CD4-positive, alpha-beta T cell treated with Interleukin-15 for 1 hour (primary cell): Measurements from ENCODE around the gene PSMD14.

Source experiments
- DNase-seq: peaks from one replicate; pipeline ENCODE4 v3.0.0-alpha.2; 2020

PSMD14 gene

DNA sequence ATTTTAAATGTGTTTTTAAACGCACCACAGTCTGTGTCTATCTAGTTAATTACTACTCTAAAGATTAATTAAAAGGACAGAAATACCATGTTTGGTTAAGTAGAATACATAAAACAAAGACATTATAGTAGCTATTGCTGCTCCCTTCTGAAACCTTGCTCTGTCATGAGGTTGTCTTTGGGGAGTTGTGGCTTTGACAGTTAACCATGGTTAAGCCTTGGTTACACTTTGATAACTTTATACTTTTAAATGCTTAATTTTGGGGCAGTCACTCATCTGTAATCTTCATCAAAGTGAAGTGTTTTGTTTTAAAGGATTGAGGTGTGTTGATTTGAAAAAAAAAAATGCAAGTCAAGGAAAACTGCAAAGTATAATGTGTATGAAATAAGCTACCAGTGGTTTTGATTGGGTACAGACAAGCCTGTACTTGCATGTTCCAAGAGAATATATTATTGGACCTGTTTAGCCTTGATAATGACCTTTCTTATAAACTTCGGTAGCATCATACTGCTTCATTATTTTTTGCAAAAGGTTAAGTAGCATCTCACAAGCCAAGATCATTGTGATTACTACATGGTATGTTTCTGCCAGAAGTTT, 78.1 kb downstream of the PSMD14 start:
- DNase-seq: no peak

GRCh38 chr2:161388146-161388779, 80.0 kb downstream of the PSMD14 start:
- no peak for DNase-seq

GRCh38 chr2:161391737-161392506, 83.7 kb downstream of the PSMD14 start:
- DNase-seq: no peak

- DNase-seq: no peak
Measured at GRCh38 chr2:161400076-161400475, 91.9 kb downstream of the PSMD14 start.

GRCh38 chr2:161402297-161402696, 94.1 kb downstream of the PSMD14 start:
- no peak for DNase-seq

- no peak for DNase-seq
Measured at GRCh38 chr2:161406316-161406715, 98.1 kb downstream of the PSMD14 start.

- DNase-seq: no peak
Measured at GRCh38 chr2:161407597-161407996, 99.4 kb downstream of the PSMD14 start.

GRCh38 chr2:161409308-161409907, 101.2 kb downstream of the PSMD14 start:
- DNase-seq: no peak

- no peak for DNase-seq
Measured at GRCh38 chr2:161412346-161412745, 104.1 kb downstream of the PSMD14 start.

- DNase-seq: no peak
Measured at GRCh38 chr2:161414042-161415033, 106.1 kb downstream of the PSMD14 start.

DNA sequence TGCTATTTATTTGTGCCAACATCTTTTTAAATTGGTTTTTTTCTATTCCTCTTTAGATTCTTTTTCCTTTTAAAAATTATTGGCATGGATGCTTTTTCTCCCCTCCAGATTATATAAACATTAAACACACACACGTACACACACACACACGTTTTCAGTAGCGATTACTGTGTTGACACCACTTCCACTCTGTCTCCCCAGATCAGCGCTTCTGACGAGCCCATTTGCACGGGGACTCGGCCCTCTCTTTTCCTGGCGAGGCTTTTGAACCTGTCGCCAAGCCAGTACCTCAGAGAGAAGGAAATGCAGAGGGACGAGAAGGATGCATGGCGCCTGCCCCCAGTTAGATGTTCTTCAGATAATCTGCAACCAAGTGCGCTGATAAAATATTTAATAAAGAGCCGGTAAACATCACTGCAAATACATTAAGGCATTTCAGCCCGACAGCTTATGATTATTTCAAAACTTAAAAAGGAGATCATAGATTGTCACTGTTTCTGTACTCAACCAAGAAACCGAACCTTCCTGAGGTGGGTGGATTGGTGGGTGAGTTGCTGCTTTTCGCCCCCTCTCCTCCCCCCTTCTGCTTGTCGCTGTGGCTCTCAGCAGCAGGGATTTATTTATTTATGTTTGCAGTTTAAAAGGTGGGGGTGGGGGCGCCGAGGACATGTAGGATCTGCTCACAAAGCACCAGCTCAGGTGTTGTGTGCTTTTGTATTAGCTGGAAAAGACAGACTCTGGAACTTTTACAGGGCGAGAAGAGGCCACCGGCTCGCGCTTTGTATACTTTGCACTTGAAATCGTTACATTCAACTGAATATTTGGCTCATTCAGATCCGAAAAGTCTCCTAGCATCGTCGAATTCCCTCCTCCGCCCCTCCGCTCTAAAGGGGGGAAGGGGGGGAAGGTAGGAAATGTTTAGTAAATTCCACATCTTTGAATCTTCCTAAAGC, 107.1 kb downstream of the PSMD14 start:
- DNase-seq: no peak

GRCh38 chr2:161415987-161416707, 107.9 kb downstream of the PSMD14 start, which contains the start of gene TBR1:
TBR1 (plus strand) TSS chr2:161416297; CDS start chr2:161416411, 114 bp downstream.
- no peak for DNase-seq

GRCh38 chr2:161416708-161417437, 108.6 kb downstream of the PSMD14 start:
- no peak for DNase-seq

DNA sequence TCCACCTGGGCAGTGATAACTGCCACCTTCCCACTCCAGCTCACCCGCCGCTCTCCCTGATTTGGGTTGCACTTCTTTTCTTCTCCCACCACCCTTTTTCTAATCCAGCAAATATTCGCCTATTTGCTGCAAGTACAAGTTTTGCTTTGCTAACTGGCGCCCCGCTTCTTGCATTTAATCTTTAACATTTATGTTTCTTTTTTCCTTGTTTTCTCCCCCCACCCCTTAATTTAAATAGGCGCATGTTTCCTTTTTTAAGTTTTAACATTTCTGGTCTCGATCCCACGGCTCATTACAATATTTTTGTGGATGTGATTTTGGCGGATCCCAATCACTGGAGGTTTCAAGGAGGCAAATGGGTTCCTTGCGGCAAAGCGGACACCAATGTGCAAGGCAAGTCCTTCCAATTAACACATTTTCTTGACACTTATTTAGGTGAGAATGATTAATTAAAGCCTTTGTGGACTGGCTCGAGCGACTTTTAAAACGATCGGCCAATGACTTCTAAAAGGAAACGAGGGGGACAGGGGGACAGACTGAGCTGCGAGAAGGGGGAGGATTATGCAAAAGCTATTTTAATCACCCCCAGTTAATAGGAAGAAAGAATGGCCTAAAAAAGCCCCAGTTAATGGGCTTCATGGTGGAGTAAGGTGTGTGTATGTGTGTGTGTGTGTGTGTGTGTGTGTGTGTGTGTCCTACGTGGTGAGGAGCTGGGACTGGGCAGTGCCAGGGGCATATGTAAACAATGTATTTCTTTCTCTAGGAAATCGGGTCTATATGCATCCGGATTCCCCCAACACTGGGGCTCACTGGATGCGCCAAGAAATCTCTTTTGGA, 109.4 kb downstream of the PSMD14 start:
- DNase-seq: no peak

DNA sequence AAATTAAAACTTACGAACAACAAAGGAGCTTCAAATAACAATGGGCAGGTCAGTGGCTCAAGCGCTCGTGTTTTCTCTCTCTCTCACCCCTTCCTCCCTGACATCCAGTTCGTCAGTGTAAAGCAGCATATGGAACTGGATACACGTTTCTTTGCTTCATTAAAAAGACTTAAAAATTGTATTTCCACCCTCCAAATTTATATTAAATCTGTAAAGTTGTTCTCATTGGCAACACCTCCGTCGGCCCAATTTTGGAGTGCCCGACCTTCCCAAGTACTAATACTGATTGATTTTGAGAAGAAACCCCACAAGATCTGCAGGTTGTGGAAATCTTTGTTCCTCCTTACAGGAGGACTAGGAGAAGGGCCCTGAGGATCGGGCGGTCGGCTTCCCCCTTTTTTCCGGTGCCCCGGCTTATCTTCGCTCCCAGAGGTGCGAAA, 110.1 kb downstream of the PSMD14 start:
- no peak for DNase-seq

DNA sequence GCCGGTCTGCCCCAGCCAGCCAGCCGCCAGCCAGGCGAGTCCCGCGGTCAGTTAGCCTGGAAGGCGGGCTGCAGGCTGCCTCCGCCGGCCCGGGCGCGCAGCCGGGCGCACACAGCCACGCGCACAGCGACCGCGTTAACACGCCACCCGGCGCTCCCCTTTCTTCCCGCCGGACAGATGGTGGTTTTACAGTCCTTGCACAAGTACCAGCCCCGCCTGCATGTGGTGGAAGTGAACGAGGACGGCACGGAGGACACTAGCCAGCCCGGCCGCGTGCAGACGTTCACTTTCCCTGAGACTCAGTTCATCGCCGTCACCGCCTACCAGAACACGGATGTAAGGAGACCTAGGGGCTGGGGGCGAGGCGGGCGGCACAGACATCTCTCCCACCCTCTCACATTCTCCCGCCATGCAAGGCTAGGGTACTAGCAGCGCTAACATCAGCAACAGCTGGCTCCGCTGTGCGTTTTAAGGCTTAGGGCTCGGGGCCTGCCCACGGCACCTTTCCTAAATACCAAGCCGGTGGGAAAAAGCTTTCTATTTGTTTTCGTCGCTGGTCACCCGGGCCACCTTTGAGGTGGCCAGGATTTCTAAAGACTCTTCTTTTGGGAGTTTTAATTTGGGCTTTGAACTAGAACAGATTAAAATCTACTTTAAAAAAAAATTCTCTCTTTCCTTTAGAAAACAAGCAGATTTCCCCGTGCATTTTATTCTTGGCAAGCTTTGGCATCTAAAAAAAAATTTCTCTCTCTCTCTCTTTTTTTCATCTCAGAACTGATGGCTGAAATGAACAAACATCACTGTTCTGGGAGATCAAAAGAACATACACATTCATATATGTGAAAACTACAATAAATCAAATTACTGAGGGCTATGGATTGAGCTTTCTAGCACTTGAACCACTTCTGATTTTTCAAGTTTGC, 110.8 kb downstream of the PSMD14 start:
- no peak for DNase-seq

DNA sequence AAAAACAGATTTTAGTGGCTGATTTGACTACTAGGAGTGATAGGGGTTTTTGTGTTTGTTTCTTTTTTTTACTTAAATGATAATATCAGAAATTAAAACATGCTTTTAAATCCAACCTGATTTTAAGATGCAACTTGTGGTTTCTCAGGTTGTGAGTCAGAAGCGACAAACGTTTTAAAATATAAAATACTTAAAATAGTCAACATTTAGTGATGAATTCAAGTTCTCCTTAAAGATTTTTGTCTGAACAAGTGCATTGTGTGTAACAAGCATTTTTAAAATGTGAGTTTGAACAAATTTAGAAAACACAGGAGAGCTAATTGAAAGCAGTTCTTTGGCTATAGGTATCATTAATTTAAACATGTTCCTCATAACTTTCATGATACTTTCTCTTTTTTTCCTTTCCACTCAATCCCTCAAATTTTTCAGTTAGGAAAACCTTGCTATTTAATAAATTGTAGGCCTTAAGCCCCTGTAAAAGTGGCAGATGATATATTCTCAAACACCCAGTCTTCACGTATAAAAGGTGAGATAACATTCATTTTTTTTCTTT, 111.5 kb downstream of the PSMD14 start:
- no peak for DNase-seq
